ENCODE measurements around the gene SIGLEC14.
"Not testable (repeated sequence)": the region's sequence is repeated elsewhere in the genome, so short reads cannot be mapped to it uniquely, and the experiment has no call there.

SIGLEC14 gene

DNA sequence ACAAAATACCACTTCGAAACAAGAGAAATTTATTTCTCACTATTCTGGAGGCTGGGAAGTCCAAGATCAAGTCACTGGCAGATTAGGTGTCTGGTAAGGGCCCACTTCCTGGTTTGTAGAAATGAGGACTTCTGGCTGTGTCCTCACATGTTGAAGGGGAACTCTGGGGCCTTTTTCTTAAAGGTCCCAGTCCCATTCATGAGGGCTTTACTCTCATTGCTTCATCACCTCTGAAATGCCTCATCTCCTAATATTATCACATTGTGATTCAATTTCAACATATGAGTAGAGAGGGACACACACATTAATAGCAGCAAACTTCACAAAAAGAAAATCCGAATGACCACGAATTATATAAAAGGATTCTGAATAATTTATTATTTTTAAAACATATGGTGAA, 21.6 kb upstream of the SIGLEC14 start:
- no peak for DNase-seq

- DNase-seq = no peak
Observed at GRCh38 chr19:51664997-51665396, 18.4 kb upstream of the SIGLEC14 start.

- DNase-seq = no peak
Observed at GRCh38 chr19:51664131-51664530, 17.5 kb upstream of the SIGLEC14 start.

DNA sequence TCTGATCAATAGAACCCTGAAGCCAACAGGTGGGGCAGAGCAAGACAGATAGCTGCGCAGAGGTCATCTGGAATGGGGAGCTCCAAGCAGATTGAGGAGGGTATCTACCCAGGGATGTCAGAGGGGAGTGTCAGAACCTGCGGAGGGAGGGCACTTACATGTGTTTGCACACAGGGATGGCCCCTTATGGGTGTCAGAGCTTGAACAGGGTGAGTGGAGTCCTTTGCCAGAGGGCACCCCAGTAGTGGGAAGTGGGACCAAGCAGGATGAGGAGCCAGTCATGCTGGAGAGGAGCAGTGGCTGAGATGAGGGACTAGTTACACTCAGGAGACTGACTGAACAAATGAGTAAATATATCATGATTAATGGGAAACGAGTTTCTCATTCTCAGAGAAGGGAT, 17.0 kb upstream of the SIGLEC14 start:
- DNase-seq = no peak

DNA sequence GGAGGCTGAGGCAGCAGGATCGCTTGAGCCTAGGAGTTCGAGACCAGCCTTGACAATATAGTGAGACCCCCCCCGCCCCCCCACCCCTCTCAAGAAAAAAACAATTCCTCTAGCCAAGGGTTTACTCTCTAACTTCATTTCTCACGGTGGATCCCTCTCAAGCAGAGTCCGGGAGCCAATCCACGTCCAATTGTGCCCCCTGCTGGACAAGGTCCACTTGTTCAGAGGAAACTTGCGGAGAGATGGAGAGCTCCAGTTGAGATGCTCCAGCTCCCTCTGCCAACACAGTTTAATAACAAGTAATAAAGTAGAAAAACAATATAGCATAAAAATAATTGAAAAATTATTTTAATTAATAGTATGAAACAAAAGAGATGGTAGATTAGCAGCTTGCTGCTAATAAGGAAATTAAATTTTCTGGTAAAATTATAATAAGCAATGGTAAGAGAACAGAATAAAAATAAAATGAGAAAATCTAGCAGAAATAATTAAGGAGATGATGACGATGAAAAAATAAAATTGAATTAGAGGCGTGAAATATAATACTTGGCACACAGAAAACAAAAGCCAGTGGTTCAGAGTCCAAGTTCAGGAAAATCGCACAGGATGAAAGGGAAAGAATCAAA, 14.5 kb upstream of the SIGLEC14 start:
- peak; percentile 60 to 70 for DNase-seq

GRCh38 chr19:51654783-51655182, 8.2 kb upstream of the SIGLEC14 start:
- DNase-seq = no peak

DNA sequence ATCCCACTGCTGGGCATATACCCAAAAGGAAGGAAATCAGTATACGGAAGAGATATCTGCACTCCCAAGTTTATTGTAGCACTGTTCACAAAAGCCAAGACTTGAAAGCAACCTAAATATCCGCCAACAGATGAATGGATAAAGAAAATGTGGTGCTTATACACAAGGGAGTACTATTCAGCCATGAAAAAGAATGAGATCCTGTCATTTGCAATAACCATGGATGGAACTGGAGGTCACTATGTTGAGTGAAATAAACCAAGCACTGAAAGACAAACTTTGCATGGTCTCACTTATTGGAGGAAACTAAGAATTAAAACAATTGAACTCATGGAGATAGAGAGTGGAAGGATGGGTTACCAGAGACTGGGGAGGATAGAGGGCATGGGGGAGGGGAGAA, 6.5 kb upstream of the SIGLEC14 start:
- DNase-seq = no peak

GRCh38 chr19:51652266-51652665, 5.6 kb upstream of the SIGLEC14 start:
- no peak for DNase-seq

DNA sequence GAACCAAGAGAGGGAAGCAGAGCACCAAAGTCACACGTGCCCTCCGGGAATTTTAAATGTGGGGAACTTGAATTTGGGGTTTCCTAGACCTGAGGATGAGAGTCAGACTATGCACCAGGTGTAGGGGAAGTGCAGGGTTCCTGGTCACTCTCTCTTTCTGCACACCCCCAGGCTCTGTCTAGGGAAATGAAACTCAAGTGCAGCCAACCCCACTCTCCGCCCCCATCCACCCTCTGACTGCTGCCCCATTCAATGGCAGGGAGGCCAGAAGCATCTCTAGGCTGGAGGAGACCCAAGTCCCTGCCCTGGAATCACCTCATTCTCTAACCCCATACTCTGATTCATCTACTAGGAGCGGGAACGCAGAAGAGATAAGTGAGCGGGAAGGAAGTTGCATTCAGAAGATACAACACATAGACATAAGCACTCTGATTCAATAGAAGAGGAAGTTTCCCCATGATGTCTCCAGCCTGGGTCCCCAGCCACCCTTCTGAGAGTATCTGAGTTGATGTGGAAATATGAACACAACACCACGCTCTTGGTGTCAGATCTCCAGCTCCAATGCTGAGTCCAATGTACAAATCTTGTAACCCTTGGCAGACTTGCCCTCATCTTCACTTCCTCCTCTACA, 4.7 kb upstream of the SIGLEC14 start:
- no peak for DNase-seq

GRCh38 chr19:51647318-51647717, 693 bp upstream of the SIGLEC14 start:
- no peak for DNase-seq

DNA sequence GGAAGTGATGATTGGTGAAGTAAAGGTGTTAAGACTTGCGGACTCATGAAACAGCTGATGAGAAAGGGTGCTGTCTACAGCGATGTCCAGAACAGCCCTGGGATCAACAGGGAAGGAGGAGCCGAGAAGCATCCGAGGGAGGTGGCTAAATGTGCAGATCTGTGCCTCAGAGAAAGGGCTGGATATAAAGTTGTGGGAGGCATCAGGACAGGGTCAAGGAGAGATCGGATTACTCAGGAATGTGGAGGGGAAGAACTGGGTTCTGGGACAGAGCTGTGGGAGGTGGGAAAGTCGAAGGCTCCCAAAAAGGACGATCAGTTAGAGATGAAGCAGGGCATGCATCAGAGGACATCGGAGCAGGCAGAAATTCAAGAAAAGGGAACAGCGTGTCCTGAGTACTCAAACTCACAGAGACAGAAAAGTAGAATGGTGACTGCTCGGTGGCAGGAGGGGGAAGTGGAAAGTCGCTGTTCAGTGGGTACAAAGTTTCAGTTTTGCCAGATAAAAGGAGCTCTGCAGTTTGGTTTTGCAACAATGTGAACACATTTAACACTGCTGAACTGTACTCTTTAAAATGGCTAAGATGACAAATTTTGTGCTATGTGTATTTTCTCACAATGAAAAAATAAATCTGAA, 1.9 kb downstream of the SIGLEC14 start:
- no peak for DNase-seq

DNA sequence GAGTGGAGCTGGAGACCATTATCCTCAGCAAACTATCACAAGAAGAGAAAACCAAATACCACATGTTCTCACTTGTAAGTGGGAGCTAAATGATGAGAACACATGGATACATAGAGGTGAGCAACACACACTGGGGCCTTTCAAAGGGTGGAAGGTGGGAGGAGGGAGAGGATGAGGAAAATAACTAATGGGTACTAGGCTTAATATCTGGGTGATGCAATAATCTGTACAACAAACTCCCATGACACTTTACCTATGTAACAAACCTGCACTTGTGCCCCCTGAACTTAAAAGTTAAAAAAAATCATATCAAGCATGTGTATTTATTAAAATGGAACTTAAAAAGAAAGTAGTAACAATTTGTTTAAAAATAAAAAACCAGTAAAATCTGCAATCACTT, 5.0 kb downstream of the SIGLEC14 start:
- DNase-seq = no peak

- DNase-seq = no peak
Observed at GRCh38 chr19:51640386-51640785, 6.2 kb downstream of the SIGLEC14 start.

DNA sequence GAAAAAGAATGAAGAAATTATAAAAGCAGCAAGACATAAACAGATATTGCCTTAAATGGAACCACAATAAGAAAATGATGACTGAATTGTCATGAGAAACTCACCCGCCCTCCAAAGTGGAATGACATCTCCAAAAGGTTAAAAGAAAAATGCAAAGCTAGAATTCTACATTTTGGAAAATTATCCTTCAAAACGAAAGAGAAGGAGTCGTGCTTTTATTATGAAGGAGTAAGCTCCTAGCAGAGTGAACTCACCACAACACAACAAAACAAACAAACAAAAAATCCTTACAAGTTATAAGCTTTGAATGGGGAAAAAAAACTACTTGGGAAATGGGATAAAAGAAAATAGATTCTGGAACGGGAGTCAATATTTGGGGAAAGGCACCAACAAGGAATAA, 6.7 kb downstream of the SIGLEC14 start:
- DNase-seq = no peak

GRCh38 chr19:51637362-51637978, 9.2 kb downstream of the SIGLEC14 start:
- DNase-seq = no peak

- no peak for DNase-seq
Observed at GRCh38 chr19:51632126-51632525, 14.5 kb downstream of the SIGLEC14 start.

GRCh38 chr19:51630315-51630714, 16.3 kb downstream of the SIGLEC14 start, which contains the start of gene SIGLEC5:
TSS of gene SIGLEC5 (minus strand) at chr19:51630401. CDS start at chr19:51630335, 66 bp downstream.
- not testable (repeated sequence) for DNase-seq

DNA sequence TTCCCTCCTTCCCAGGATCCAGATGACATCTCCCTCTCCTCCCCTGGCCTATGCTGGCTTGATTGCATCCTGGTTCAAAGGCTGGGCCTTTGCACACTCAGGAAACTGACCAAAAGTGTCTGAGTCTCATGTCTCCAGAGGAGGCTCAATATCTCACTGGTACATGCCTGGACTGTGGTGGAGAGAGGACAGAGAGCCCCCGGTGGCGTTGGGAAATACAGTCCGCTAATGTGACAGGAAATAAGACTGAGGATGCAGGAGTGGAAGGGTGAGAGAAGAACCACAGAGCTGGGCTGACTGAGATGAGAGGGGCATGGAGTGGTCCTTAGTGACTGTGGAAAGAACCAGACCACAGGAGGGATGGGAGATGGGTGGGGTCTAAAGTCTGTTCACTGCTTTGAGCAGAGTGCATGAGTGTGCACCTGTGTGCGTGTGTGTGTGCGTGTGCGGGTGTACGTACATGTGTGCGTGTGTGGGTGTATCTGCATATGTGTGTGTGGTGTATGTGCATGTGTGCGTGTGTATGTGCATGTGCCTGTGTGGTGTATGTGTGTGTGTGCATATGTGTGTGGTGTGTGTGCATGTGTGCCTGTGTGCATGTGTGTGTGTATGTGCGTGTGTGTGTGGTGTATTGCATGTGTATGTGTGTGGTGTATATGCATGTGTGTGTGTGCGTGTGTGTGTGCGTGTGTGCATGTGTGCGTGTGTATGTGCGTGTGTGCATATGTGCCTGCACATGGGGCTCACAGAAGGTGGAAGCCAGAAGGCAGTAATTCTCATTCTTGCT, 18.3 kb downstream of the SIGLEC14 start:
- DNase-seq = no peak

- no peak for DNase-seq
Observed at GRCh38 chr19:51627491-51628138, 19.0 kb downstream of the SIGLEC14 start.

DNA sequence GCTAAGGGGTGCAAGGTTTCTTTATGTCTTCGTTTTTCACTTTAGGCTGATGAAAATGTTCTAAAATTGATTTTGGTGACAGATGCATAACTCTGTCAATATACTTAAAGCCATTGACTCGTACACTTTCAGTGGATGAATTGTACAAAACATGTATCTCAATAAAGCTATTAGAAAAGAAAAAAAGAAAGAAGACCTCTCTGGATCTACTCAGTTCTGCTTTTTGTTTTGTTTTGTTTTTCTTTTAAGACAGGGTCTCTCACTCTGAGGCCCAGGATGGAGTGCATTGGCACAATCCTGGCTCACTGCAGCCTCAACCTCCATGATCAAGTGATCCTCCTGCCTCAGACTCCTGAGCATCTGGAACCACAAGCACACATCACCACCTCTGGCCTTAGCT, 19.9 kb downstream of the SIGLEC14 start:
- no peak for DNase-seq

DNA sequence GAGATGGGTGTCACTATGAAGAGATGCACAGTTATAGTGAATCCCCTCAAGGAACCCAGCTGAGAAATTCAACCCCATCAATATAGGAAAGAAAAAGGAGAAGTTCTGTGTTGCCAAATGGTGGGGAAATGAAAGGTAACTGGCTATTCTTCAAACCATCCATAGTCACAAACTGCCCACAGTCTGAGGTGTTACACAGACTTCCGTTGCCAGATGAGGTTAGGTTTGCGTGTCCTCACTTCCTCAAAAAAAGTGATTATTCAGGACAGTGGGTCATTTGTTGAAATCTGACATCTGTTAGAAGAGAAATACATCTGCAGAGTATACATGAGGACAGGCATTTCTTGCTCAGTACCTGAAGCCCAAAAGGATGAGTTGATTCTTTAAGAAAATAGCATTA, 25.4 kb downstream of the SIGLEC14 start:
- DNase-seq = no peak

DNA sequence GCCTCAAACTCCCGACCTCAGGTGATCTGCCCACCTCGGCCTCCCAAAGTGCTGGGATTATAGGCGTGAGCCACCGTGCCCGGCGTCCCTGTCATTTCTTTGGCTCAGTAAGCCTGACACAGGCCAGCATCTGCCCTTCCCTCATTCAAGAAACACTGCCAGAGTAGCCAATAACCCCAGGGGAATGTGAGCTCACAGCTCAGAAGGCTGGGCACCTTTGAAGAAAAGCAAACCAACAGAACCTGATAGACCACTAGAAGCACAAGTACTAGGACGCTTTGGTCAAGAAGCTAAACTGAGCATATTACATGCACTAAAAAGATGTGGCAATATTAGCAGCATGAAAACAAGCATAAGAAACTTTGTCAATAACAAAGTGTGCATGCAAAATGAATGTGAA, 30.6 kb downstream of the SIGLEC14 start:
- no peak for DNase-seq

GRCh38 chr19:51614789-51615188, 31.8 kb downstream of the SIGLEC14 start:
- no peak for DNase-seq

Data from NCI-H524 (cell line).